Body of pancreas (tissue), 4 donors: Measurements from ENCODE around the gene RCE1.

ENCODE experiments used
- POLR2A ChIP-seq, 3 donors: fragments of 450-650 bp; IDR thresholded peaks; one replicate each; pipeline ENCODE4 v1.6.1; 2016; ENCODE audit warnings: antibody characterized with exemption in 3 of 3, mild to moderate bottlenecking in 2 of 3
- TF ChIP-seq, protein P1 (sequence below), 7 experiments: fragments of 450-650 bp in 4 of 7; fragments of 200-600 bp in 3 of 7; sonication (generic) in 3 of 7; IDR thresholded peaks; one replicate each; pipeline ENCODE4 v1.5.1; 2016 to 2019; ENCODE audit warnings: antibody characterized with exemption in 7 of 7

DNA sequence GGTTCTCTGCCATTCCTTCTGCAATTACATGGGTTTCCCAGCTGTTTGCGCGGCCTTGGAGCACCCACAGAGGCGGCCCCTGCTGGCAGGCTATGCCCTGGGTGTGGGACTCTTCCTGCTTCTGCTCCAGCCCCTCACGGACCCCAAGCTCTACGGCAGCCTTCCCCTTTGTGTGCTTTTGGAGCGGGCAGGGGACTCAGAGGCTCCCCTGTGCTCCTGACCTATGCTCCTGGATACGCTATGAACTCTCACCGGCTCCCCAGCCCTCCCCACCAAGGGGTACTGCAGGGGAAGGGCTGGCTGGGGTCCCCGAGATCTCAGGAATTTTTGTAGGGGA lies 2.6 kb downstream of the RCE1 start:
- TF ChIP-seq, protein P1, sequence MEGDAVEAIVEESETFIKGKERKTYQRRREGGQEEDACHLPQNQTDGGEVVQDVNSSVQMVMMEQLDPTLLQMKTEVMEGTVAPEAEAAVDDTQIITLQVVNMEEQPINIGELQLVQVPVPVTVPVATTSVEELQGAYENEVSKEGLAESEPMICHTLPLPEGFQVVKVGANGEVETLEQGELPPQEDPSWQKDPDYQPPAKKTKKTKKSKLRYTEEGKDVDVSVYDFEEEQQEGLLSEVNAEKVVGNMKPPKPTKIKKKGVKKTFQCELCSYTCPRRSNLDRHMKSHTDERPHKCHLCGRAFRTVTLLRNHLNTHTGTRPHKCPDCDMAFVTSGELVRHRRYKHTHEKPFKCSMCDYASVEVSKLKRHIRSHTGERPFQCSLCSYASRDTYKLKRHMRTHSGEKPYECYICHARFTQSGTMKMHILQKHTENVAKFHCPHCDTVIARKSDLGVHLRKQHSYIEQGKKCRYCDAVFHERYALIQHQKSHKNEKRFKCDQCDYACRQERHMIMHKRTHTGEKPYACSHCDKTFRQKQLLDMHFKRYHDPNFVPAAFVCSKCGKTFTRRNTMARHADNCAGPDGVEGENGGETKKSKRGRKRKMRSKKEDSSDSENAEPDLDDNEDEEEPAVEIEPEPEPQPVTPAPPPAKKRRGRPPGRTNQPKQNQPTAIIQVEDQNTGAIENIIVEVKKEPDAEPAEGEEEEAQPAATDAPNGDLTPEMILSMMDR (IDR thresholded peaks at IDR 0.05) = no peak
- TF ChIP-seq POLR2A (IDR thresholded peaks at IDR 0.05) = no peak
